Measurements from ENCODE around the gene KDM4C.

GRCh38 chr9:7153134-7153533 lies 395.4 kb downstream of the KDM4C start:
- no peak for TF ChIP-seq CTCF (IDR thresholded peaks at IDR 0.05; ENCODE audit: borderline replicate concordance, extremely low read depth, low read length, poor library complexity, severe bottlenecking)
- no peak for TF ChIP-seq EZH2 (IDR thresholded peaks at IDR 0.05; ENCODE audit: borderline replicate concordance, low read depth, low read length, severe bottlenecking)

Measured in DND-41 (cell line).